SK-N-SH treated with all-trans-retinoic acid at 6 μM for 48 hours (cell line): ENCODE data around the gene ADAM22.

Source experiments
- ESRRG ChIP-seq: fragments of 250-450 bp; sonication (Bioruptor Pico); IDR thresholded peaks from 2 replicates; pipeline ENCODE4 v1.6.1; 2021; ENCODE audit warnings: mild to moderate bottlenecking
- PATZ1 ChIP-seq: fragments of 250-450 bp; sonication (Bioruptor Pico); IDR thresholded peaks from 2 replicates; pipeline ENCODE4 v1.8.0; 2020; ENCODE audit warnings: mild to moderate bottlenecking, moderate library complexity, borderline replicate concordance
- RARB ChIP-seq: fragments of 250-450 bp; sonication (Bioruptor Pico); IDR thresholded peaks from 2 replicates; pipeline ENCODE4 v1.8.0; 2021; ENCODE audit warnings: mild to moderate bottlenecking, moderate library complexity
- ZFP3 ChIP-seq: fragments of 250-450 bp; sonication (Bioruptor Pico); IDR thresholded peaks from 2 replicates; pipeline ENCODE4 v1.5.0; 2020; ENCODE audit warnings: mild to moderate bottlenecking, moderate library complexity
- ZFP30 ChIP-seq: fragments of 450-650 bp; formaldehyde crosslinking; IDR thresholded peaks from 2 replicates; pipeline ENCODE4 v1.5.0; 2022; ENCODE audit warnings: mild to moderate bottlenecking, moderate library complexity
- TF ChIP-seq, protein P1 (sequence below): fragments of 250-450 bp; sonication (Bioruptor Pico); IDR thresholded peaks from 2 replicates; pipeline ENCODE4 v1.5.0; 2020; ENCODE audit warnings: mild to moderate bottlenecking, moderate library complexity

- TF ChIP-seq, protein P1, sequence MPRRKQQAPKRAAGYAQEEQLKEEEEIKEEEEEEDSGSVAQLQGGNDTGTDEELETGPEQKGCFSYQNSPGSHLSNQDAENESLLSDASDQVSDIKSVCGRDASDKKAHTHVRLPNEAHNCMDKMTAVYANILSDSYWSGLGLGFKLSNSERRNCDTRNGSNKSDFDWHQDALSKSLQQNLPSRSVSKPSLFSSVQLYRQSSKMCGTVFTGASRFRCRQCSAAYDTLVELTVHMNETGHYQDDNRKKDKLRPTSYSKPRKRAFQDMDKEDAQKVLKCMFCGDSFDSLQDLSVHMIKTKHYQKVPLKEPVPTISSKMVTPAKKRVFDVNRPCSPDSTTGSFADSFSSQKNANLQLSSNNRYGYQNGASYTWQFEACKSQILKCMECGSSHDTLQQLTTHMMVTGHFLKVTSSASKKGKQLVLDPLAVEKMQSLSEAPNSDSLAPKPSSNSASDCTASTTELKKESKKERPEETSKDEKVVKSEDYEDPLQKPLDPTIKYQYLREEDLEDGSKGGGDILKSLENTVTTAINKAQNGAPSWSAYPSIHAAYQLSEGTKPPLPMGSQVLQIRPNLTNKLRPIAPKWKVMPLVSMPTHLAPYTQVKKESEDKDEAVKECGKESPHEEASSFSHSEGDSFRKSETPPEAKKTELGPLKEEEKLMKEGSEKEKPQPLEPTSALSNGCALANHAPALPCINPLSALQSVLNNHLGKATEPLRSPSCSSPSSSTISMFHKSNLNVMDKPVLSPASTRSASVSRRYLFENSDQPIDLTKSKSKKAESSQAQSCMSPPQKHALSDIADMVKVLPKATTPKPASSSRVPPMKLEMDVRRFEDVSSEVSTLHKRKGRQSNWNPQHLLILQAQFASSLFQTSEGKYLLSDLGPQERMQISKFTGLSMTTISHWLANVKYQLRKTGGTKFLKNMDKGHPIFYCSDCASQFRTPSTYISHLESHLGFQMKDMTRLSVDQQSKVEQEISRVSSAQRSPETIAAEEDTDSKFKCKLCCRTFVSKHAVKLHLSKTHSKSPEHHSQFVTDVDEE (CRISPR knock-in tag) = no peak
- TF ChIP-seq ESRRG (CRISPR knock-in tag) (no peak), ZFP3 (no peak), RARB (CRISPR knock-in tag) (no peak), ZFP30 (CRISPR knock-in tag) (no peak), PATZ1 (CRISPR knock-in tag) (no peak)
Measured at GRCh38 chr7:88165697-88166096, 231.6 kb downstream of the ADAM22 start.
